Mesendoderm (in vitro differentiated cells): ENCODE data around the gene TUNAR.

ENCODE experiments used
- DNase-seq: peaks from one replicate; pipeline ENCODE4 v3.0.0; 2013
- H2AK5ac ChIP-seq: 2 replicates; pipeline ENCODE4 v1.6.1; 2013; ENCODE audit warnings: low read length, inconsistent platforms
- H2BK120ac ChIP-seq: 2 replicates; pipeline ENCODE4 v1.6.1; 2013; ENCODE audit warnings: low read depth, mild to moderate bottlenecking, low read length, moderate library complexity, mixed read lengths
- H2BK15ac ChIP-seq: replicated peaks from 2 replicates; pipeline ENCODE4 v1.6.1; 2013; ENCODE audit warnings: low read depth, mild to moderate bottlenecking, moderate library complexity
- H2BK5ac ChIP-seq: 2 replicates; pipeline ENCODE4 v1.6.1; 2013; ENCODE audit warnings: low read length, inconsistent platforms
- H3K18ac ChIP-seq: 2 replicates; pipeline ENCODE4 v1.6.1; 2013; ENCODE audit warnings: mild to moderate bottlenecking, low read length, mixed read lengths
- H3K23ac ChIP-seq: one replicate; pipeline ENCODE4 v1.6.1; 2013; ENCODE audit warnings: low read length
- H3K27ac ChIP-seq: 2 replicates; pipeline ENCODE4 v1.5.1; 2013; ENCODE audit warnings: low read depth, mild to moderate bottlenecking, inconsistent platforms, low read length, moderate library complexity
- H3K27me3 ChIP-seq: 2 replicates; pipeline ENCODE4 v1.6.1; 2013; ENCODE audit warnings: low read length, control low read depth, mild to moderate bottlenecking, inconsistent platforms; ENCODE audit not compliant: insufficient read depth, poor library complexity
- H3K36me3 ChIP-seq: 2 replicates; pipeline ENCODE4 v1.6.1; 2013; ENCODE audit warnings: low read length, inconsistent platforms; ENCODE audit not compliant: control insufficient read depth, insufficient read depth
- H3K4ac ChIP-seq: one replicate; pipeline ENCODE4 v1.6.1; 2013; ENCODE audit warnings: low read depth, mild to moderate bottlenecking, low read length, moderate library complexity
- H3K4me1 ChIP-seq: 2 replicates; pipeline ENCODE4 v1.6.1; 2013; ENCODE audit warnings: low read depth, low read length, inconsistent platforms; ENCODE audit not compliant: control insufficient read depth
- H3K4me2 ChIP-seq: 2 replicates; pipeline ENCODE4 v1.6.1; 2013; ENCODE audit warnings: low read length
- H3K4me3 ChIP-seq: 2 replicates; pipeline ENCODE4 v1.5.1; 2013; ENCODE audit warnings: mild to moderate bottlenecking, low read length
- H3K56ac ChIP-seq: one replicate; pipeline ENCODE4 v1.6.1; 2013; ENCODE audit warnings: low read length
- H3K79me1 ChIP-seq: 2 replicates; pipeline ENCODE4 v1.6.1; 2013; ENCODE audit warnings: low read length, inconsistent platforms
- H3K79me2 ChIP-seq: 2 replicates; pipeline ENCODE4 v1.6.1; 2013; ENCODE audit warnings: mild to moderate bottlenecking, low read length; ENCODE audit not compliant: control insufficient read depth, insufficient read depth
- H3K9ac ChIP-seq: 2 replicates; pipeline ENCODE4 v1.6.1; 2013; ENCODE audit warnings: low read length, inconsistent platforms
- H4K5ac ChIP-seq: one replicate; pipeline ENCODE4 v1.6.1; 2013; ENCODE audit warnings: low read length
- H4K8ac ChIP-seq: one replicate; pipeline ENCODE4 v1.6.1; 2013; ENCODE audit warnings: low read depth, mild to moderate bottlenecking, control low read depth, low read length, moderate library complexity
- WGBS: extraction: QIAGEN DNeasy Blood & Tissue Kit; methylation state at CpG from one replicate; pipeline ENCODE4 v1.1.7; 2013; ENCODE audit warnings: low lambda C conversion rate, missing lambda C conversion rate; ENCODE audit not compliant: insufficient coverage; ENCODE audit errors: extremely low coverage; 5-methylcytosine and 5-hydroxymethylcytosine counted together

Gene TUNAR

GRCh38 chr14:95903165-95903564 lies 26.5 kb downstream of the TUNAR start:
- no peaks in the 10 kb centered on the region for H3K4me1 ChIP-seq
- DNase-seq, result no peak
- no CpG with 5 or more reads among the region's 5 CpGs for WGBS
- no peaks in the 10 kb centered on the region for H3K36me3 ChIP-seq
- H3K4me3 ChIP-seq, result no peak overlapping the region
- H2BK15ac ChIP-seq, result no peak overlapping the region
- H3K27me3 ChIP-seq, result no peaks in the 10 kb centered on the region
- no peak overlapping the region for H3K23ac ChIP-seq
- no peak overlapping the region for H2BK120ac ChIP-seq
- H3K79me1 ChIP-seq, result peaks cover 2% of the 10 kb centered on the region
- H3K56ac ChIP-seq, result no peak overlapping the region
- no peak overlapping the region for H3K27ac ChIP-seq
- H3K9ac ChIP-seq, result no peak overlapping the region
- H4K8ac ChIP-seq, result no peak overlapping the region
- H4K5ac ChIP-seq, result no peak overlapping the region
- H3K18ac ChIP-seq, result no peak overlapping the region
- H2BK5ac ChIP-seq, result no peak overlapping the region
- no peak overlapping the region for H3K4me2 ChIP-seq
- H2AK5ac ChIP-seq, result no peak overlapping the region
- H3K4ac ChIP-seq, result no peak overlapping the region
- H3K79me2 ChIP-seq, result no peaks in the 10 kb centered on the region

- Histone ChIP-seq H3K9ac (no peak overlapping the region), H4K5ac (no peak overlapping the region), H3K4me3 (no peak overlapping the region), H3K4me1 (no peaks in the 10 kb centered on the region), H3K56ac (no peak overlapping the region), H3K79me2 (no peaks in the 10 kb centered on the region), H2BK5ac (no peak overlapping the region), H3K27me3 (no peaks in the 10 kb centered on the region), H3K27ac (no peak overlapping the region), H3K23ac (no peak overlapping the region), H2AK5ac (no peak overlapping the region), H3K79me1 (peaks cover 3% of the 10 kb centered on the region), H2BK15ac (no peak overlapping the region), H4K8ac (no peak overlapping the region), H3K18ac (no peak overlapping the region), H2BK120ac (no peak overlapping the region), H3K4me2 (no peak overlapping the region), H3K36me3 (no peaks in the 10 kb centered on the region), H3K4ac (no peak overlapping the region)
- WGBS, result no CpG with 5 or more reads among the region's 4 CpGs
- no peak for DNase-seq
Observed at GRCh38 chr14:95903616-95904107, 27.0 kb downstream of the TUNAR start.

GRCh38 chr14:95906591-95906990 lies 30.0 kb downstream of the TUNAR start:
- Histone ChIP-seq H3K79me2 (no peaks in the 10 kb centered on the region), H4K8ac (no peak overlapping the region), H3K18ac (no peak overlapping the region), H2BK5ac (no peak overlapping the region), H4K5ac (no peak overlapping the region), H3K27me3 (no peaks in the 10 kb centered on the region), H3K56ac (no peak overlapping the region), H3K23ac (no peak overlapping the region), H3K4ac (no peak overlapping the region), H3K4me3 (no peak overlapping the region), H3K4me2 (no peak overlapping the region), H2BK120ac (no peak overlapping the region), H2AK5ac (no peak overlapping the region), H3K4me1 (peaks cover 6% of the 10 kb centered on the region), H2BK15ac (no peak overlapping the region), H3K27ac (no peak overlapping the region), H3K36me3 (no peaks in the 10 kb centered on the region), H3K79me1 (peaks cover 7% of the 10 kb centered on the region), H3K9ac (no peak overlapping the region)
- WGBS, result no CpG with 5 or more reads among the region's 4 CpGs
- DNase-seq, result no peak

- H3K23ac ChIP-seq, result no peak overlapping the region
- no peak overlapping the region for H3K4me3 ChIP-seq
- no peak overlapping the region for H3K27ac ChIP-seq
- peaks cover 7% of the 10 kb centered on the region for H3K79me1 ChIP-seq
- no peak overlapping the region for H2BK5ac ChIP-seq
- peak overlapping the region; percentile 75 for H3K18ac ChIP-seq
- H3K79me2 ChIP-seq, result no peaks in the 10 kb centered on the region
- no peak overlapping the region for H3K4me2 ChIP-seq
- no peak overlapping the region for H3K56ac ChIP-seq
- H2BK120ac ChIP-seq, result no peak overlapping the region
- no CpG with 5 or more reads among the region's 4 CpGs for WGBS
- no peak overlapping the region for H2AK5ac ChIP-seq
- H4K5ac ChIP-seq, result no peak overlapping the region
- no peak overlapping the region for H3K4ac ChIP-seq
- DNase-seq, result peak; percentile 58
- no peak overlapping the region for H2BK15ac ChIP-seq
- H4K8ac ChIP-seq, result no peak overlapping the region
- H3K36me3 ChIP-seq, result no peaks in the 10 kb centered on the region
- peaks cover 8% of the 10 kb centered on the region for H3K4me1 ChIP-seq
- H3K9ac ChIP-seq, result no peak overlapping the region
- no peaks in the 10 kb centered on the region for H3K27me3 ChIP-seq
Observed at GRCh38 chr14:95910628-95911027, 34.0 kb downstream of the TUNAR start.

- H2BK120ac ChIP-seq, result no peak overlapping the region
- H3K36me3 ChIP-seq, result no peaks in the 10 kb centered on the region
- no peak overlapping the region for H2BK15ac ChIP-seq
- no peaks in the 10 kb centered on the region for H3K79me2 ChIP-seq
- no peaks in the 10 kb centered on the region for H3K27me3 ChIP-seq
- no peak overlapping the region for H3K4ac ChIP-seq
- H2AK5ac ChIP-seq, result no peak overlapping the region
- peaks cover 8% of the 10 kb centered on the region for H3K4me1 ChIP-seq
- H3K56ac ChIP-seq, result no peak overlapping the region
- H3K4me2 ChIP-seq, result no peak overlapping the region
- no peak overlapping the region for H3K23ac ChIP-seq
- WGBS, result no CpG with 5 or more reads among the region's 7 CpGs
- no peak overlapping the region for H2BK5ac ChIP-seq
- no peak overlapping the region for H3K4me3 ChIP-seq
- no peak overlapping the region for H3K9ac ChIP-seq
- no peak overlapping the region for H4K5ac ChIP-seq
- H3K18ac ChIP-seq, result no peak overlapping the region
- no peak overlapping the region for H3K27ac ChIP-seq
- H4K8ac ChIP-seq, result no peak overlapping the region
- DNase-seq, result no peak
- H3K79me1 ChIP-seq, result peaks cover 7% of the 10 kb centered on the region
Observed at GRCh38 chr14:95911456-95911855, 34.8 kb downstream of the TUNAR start.

- Histone ChIP-seq H3K18ac (no peak overlapping the region), H4K8ac (no peak overlapping the region), H3K4ac (no peak overlapping the region), H3K27me3 (no peaks in the 10 kb centered on the region), H2AK5ac (no peak overlapping the region), H3K56ac (no peak overlapping the region), H3K4me3 (no peak overlapping the region), H2BK15ac (no peak overlapping the region), H3K79me1 (peaks cover 3% of the 10 kb centered on the region), H3K36me3 (no peaks in the 10 kb centered on the region), H3K79me2 (no peaks in the 10 kb centered on the region), H3K9ac (no peak overlapping the region), H3K4me2 (no peak overlapping the region), H4K5ac (no peak overlapping the region), H3K27ac (peak overlapping the region; percentile 43), H3K4me1 (peaks cover 12% of the 10 kb centered on the region), H2BK5ac (no peak overlapping the region), H3K23ac (no peak overlapping the region), H2BK120ac (no peak overlapping the region)
- DNase-seq, result peak; percentile 92
- no CpG with 5 or more reads among the region's 7 CpGs for WGBS
Observed at GRCh38 chr14:95915330-95915729, 38.7 kb downstream of the TUNAR start.
